Upper lobe of left lung (tissue), 6 donors: Measurements from ENCODE around the gene TRMT1. TPM values are rescaled to one million over a fixed set of nuclear protein-coding genes. Genes with fewer than 3 reads are reported as not detected.
A peak's percentile ranks its signal among the peaks of the same experiment; 100 is the strongest.

Source experiments
- ATAC-seq, 2 donors: fragments of 200-7000 bp; cut with Tn5 transposase; one replicate each; pipeline ENCODE4 v1.9.1; 2022; ENCODE audit warnings: mild to moderate bottlenecking in 2 of 2, moderate library complexity in 2 of 2; ENCODE audit not compliant: low FRiP score in 2 of 2
- DNase-seq, 2 donors: peaks; one replicate each; pipeline ENCODE4 v3.0.0-alpha.2; 2019 to 2020
- H3K27ac ChIP-seq, 4 donors: fragments of 200-600 bp; sonication (generic); one replicate each; pipeline ENCODE4 v1.5.1; 2016 to 2019
- H3K27me3 ChIP-seq, 4 donors: fragments of 200-600 bp; sonication (generic); one replicate each; pipeline ENCODE4 v1.5.1; 2017 to 2019
- H3K36me3 ChIP-seq, 4 donors: fragments of 200-600 bp; sonication (generic); one replicate each; pipeline ENCODE4 v1.5.1; 2016 to 2019
- H3K4me1 ChIP-seq, 4 donors: fragments of 200-600 bp; sonication (generic); one replicate each; pipeline ENCODE4 v1.5.1; 2018 to 2019
- H3K4me3 ChIP-seq, 4 donors: fragments of 200-600 bp; sonication (generic); one replicate each; pipeline ENCODE4 v1.5.1; 2017 to 2019; ENCODE audit warnings: mild to moderate bottlenecking in 2 of 4, moderate library complexity in 1 of 4
- H3K9me3 ChIP-seq, 4 donors: fragments of 200-600 bp; sonication (generic); one replicate each; pipeline ENCODE4 v1.5.1; 2018 to 2019
- POLR2A ChIP-seq, 4 donors: fragments of 450-650 bp; IDR thresholded peaks; one replicate each; pipeline ENCODE4 v1.5.1; 2016 to 2017; ENCODE audit warnings: antibody characterized with exemption in 4 of 4, mild to moderate bottlenecking in 2 of 4
- POLR2AphosphoS5 ChIP-seq, 2 donors: sonication (generic); formaldehyde crosslinking; IDR thresholded peaks; one replicate each; pipeline ENCODE4 v1.5.1; 2017; ENCODE audit warnings: antibody characterized with exemption in 2 of 2
- WGBS, 2 donors: methylation state at CpG; one replicate each; pipeline ENCODE4 v1.1.5; 2017 to 2018; 5-methylcytosine and 5-hydroxymethylcytosine counted together
- total RNA-seq, 6 donors: library from RNA; depleted of rRNA in 4 of 6; stranded (reverse); fragments of >200 nt in 4 of 6; gene quantifications; one replicate each; pipeline versions ENCODE4 v1.1.0 to v1.2.1, GENCODE V29; 2016 to 2021
- TF ChIP-seq, protein P1 (sequence below), 6 experiments: fragments of 450-650 bp in 4 of 6; fragments of 200-600 bp in 2 of 6; sonication (generic) in 2 of 6; IDR thresholded peaks; one replicate each; pipeline ENCODE4 v1.5.1; 2016 to 2019; ENCODE audit warnings: antibody characterized with exemption in 6 of 6
- donor health status: DM: no; HTN: no; CAD: no; lungs with moderate emphysema.
- donor health status: DM: no; HTN: yes; CAD: no; lungs with severe emphysema.

Gene TRMT1
- total RNA-seq, 6 donors from 2014 or later = 27.2 to 92.2 (median 33.1) TPM

DNA sequence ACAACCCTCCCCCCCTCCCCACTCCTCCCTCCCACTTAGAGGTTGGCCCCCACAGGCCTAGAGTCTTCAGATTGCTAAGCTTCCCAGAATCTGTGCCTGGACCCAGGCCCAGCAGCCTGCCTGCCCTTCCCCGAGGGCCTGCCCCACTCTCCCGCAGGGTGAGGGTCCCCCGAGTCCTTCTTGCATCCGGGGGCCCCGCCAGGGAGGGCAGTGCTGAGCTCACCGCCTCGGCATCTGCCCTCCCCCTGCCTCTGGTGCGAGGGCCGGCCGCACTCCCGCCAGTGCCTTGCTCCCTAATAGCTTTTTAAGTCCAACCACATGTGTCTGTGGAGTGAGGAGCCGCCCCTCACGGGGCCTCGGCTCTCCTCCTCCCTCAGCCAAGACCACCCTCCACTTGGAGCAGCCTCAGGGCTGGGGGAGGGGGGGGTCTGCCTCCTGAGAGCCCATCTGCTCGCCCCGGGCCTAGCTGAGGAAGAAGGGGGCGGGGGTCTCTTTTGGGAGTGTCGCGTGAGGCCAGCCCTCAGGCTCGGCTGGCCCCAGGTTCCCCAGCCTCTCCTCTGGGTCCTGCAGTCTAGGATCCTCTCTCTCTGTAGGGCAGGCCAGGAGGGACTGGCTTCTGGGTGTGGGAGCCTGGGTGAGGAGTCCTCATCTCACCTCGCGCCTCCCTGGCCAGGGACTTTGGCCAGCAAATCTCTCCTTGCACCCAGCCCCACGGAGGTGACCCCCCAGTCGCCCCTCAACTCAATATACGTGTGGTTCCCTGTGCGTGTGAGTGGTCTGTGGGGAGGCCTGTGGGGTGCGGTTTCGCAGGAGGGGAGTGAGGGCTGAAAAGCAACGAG is 61.1 kb downstream of the TRMT1 start:
- H3K4me3 ChIP-seq = peak overlapping the region in 1 of 4 donors; percentile 11
- TF ChIP-seq POLR2A (IDR thresholded peaks at IDR 0.05) (no peak), POLR2AphosphoS5 (IDR thresholded peaks at IDR 0.05) (peak in 1 of 2 donors; percentile 45)
- TF ChIP-seq, protein P1, sequence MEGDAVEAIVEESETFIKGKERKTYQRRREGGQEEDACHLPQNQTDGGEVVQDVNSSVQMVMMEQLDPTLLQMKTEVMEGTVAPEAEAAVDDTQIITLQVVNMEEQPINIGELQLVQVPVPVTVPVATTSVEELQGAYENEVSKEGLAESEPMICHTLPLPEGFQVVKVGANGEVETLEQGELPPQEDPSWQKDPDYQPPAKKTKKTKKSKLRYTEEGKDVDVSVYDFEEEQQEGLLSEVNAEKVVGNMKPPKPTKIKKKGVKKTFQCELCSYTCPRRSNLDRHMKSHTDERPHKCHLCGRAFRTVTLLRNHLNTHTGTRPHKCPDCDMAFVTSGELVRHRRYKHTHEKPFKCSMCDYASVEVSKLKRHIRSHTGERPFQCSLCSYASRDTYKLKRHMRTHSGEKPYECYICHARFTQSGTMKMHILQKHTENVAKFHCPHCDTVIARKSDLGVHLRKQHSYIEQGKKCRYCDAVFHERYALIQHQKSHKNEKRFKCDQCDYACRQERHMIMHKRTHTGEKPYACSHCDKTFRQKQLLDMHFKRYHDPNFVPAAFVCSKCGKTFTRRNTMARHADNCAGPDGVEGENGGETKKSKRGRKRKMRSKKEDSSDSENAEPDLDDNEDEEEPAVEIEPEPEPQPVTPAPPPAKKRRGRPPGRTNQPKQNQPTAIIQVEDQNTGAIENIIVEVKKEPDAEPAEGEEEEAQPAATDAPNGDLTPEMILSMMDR (IDR thresholded peaks at IDR 0.05) = no peak
- WGBS, 2 donors = 18 to 41% methylated on average over 14 to 15 of the region's 29 CpGs
- no peaks in the 10 kb centered on the region for H3K36me3 ChIP-seq
- peak overlapping the region; percentile 86 to 97 (median 96) for H3K27ac ChIP-seq
- H3K4me1 ChIP-seq = peaks cover 97 to 100% (median 99%) of the 10 kb centered on the region in 4 donors
- H3K27me3 ChIP-seq = no peaks in the 10 kb centered on the region
- ATAC-seq (peak; percentile 57 to 87), DNase-seq (peak; percentile 81 to 91)
- H3K9me3 ChIP-seq = no peaks in the 10 kb centered on the region

Other genes with a start within 250 kb of the TRMT1 start
- gene DNASE2, start 235.3 kb downstream of the TRMT1 start, total RNA-seq = 10 to 100 TPM; 34.6 to 87.2 (median 60.1) TPM
- gene KLF1, start 229.5 kb downstream of the TRMT1 start, total RNA-seq = under 1 TPM in 4 of 6 donors, not detected in 2; 0.17 to 0.89 (median 0.42) TPM
- gene GCDH, start 225.6 kb downstream of the TRMT1 start, total RNA-seq = 10 to 100 TPM; 19.3 to 47.1 (median 33.3) TPM
- not detected for gene SYCE2, start 197.4 kb downstream of the TRMT1 start, total RNA-seq
- 100 to 1,000 TPM in 1 of 6 donors, 10 to 100 TPM in 5; 35.3 to 104 (median 53.4) TPM for gene FARSA, start 183.0 kb downstream of the TRMT1 start, total RNA-seq
- gene CALR, start 178.1 kb downstream of the TRMT1 start, total RNA-seq = 1,000 to 10,000 TPM in 1 of 6 donors, 100 to 1,000 TPM in 5; 171 to 1,351 (median 423) TPM
- 100 to 1,000 TPM in 3 of 6 donors, 10 to 100 TPM in 3; 69.1 to 115 (median 98.8) TPM for gene RAD23A, start 170.9 kb downstream of the TRMT1 start, total RNA-seq
- 10 to 100 TPM; 15.3 to 43.8 (median 26.6) TPM for gene GADD45GIP1, start 159.5 kb downstream of the TRMT1 start, total RNA-seq
- not detected for gene DAND5, start 147.2 kb downstream of the TRMT1 start, total RNA-seq
- gene NFIX, start 121.3 kb downstream of the TRMT1 start, total RNA-seq = 100 to 1,000 TPM in 3 of 6 donors, 10 to 100 TPM in 3; 64.0 to 188 (median 107) TPM
- 10 to 100 TPM; 22.6 to 55.5 (median 31.4) TPM for gene LYL1, start 13.9 kb downstream of the TRMT1 start, total RNA-seq
- 10 to 100 TPM; 22.0 to 96.1 (median 55.7) TPM for gene NACC1, start 1.5 kb upstream of the TRMT1 start, total RNA-seq
- gene STX10, start 33.6 kb upstream of the TRMT1 start, total RNA-seq = 100 to 1,000 TPM in 4 of 6 donors, 10 to 100 TPM in 2; 80.0 to 348 (median 107) TPM
- gene IER2, start 33.7 kb upstream of the TRMT1 start, total RNA-seq = 100 to 1,000 TPM in 4 of 6 donors, 10 to 100 TPM in 2; 94.3 to 246 (median 129) TPM